KMS-11 (cell line): ENCODE data around the gene SYNE1.

ENCODE experiments used
- H2AFZ ChIP-seq: fragments of 200-600 bp; sonication (generic); 2 replicates; pipeline ENCODE4 v1.6.1; 2016; ENCODE audit warnings: antibody characterized with exemption, mixed run types, low read depth
- H3K27ac ChIP-seq: fragments of 200-600 bp; sonication (generic); 2 replicates; pipeline ENCODE4 v1.6.1; 2016; ENCODE audit warnings: mild to moderate bottlenecking, mixed run types
- H3K27me3 ChIP-seq: fragments of 200-600 bp; sonication (generic); 2 replicates; pipeline ENCODE4 v1.6.1; 2017; ENCODE audit warnings: mild to moderate bottlenecking, low read depth, mixed run types, moderate library complexity; ENCODE audit not compliant: insufficient read depth
- H3K36me3 ChIP-seq: fragments of 200-600 bp; sonication (generic); 2 replicates; pipeline ENCODE4 v1.6.1; 2017; ENCODE audit warnings: mild to moderate bottlenecking, mixed run types; ENCODE audit not compliant: insufficient read depth
- H3K4me1 ChIP-seq: fragments of 200-600 bp; sonication (generic); 2 replicates; pipeline ENCODE4 v1.6.1; 2016; ENCODE audit warnings: mild to moderate bottlenecking, low read depth, mixed run types; ENCODE audit not compliant: poor library complexity, severe bottlenecking
- H3K4me2 ChIP-seq: fragments of 200-600 bp; sonication (generic); 2 replicates; pipeline ENCODE4 v1.7.0; 2016; ENCODE audit warnings: mild to moderate bottlenecking, mixed run types
- H3K4me3 ChIP-seq: fragments of 200-600 bp; sonication (generic); IDR thresholded peaks from 2 replicates; pipeline ENCODE4 v1.6.1; 2017; ENCODE audit warnings: low read depth, low read length, mixed read lengths; ENCODE audit not compliant: insufficient read depth
- H3K79me2 ChIP-seq: fragments of 200-600 bp; sonication (generic); 2 replicates; pipeline ENCODE4 v1.6.1; 2016; ENCODE audit warnings: low read depth, mixed run types; ENCODE audit not compliant: insufficient read depth
- H3K9ac ChIP-seq: fragments of 200-600 bp; sonication (generic); 2 replicates; pipeline ENCODE4 v1.6.1; 2016; ENCODE audit warnings: mild to moderate bottlenecking, mixed run types
- H4K20me1 ChIP-seq: fragments of 200-600 bp; sonication (generic); 2 replicates; pipeline ENCODE4 v1.6.1; 2016; ENCODE audit warnings: mild to moderate bottlenecking, mixed run types; ENCODE audit not compliant: insufficient read depth
- TF ChIP-seq, protein P1 (sequence below): fragments of 200-600 bp; sonication (generic); conservative IDR thresholded peaks from 2 replicates; pipeline ENCODE4 v1.6.1; 2017; ENCODE audit warnings: low read depth, mild to moderate bottlenecking, antibody characterized with exemption, low read length, moderate library complexity, mixed read lengths

SYNE1 gene

DNA sequence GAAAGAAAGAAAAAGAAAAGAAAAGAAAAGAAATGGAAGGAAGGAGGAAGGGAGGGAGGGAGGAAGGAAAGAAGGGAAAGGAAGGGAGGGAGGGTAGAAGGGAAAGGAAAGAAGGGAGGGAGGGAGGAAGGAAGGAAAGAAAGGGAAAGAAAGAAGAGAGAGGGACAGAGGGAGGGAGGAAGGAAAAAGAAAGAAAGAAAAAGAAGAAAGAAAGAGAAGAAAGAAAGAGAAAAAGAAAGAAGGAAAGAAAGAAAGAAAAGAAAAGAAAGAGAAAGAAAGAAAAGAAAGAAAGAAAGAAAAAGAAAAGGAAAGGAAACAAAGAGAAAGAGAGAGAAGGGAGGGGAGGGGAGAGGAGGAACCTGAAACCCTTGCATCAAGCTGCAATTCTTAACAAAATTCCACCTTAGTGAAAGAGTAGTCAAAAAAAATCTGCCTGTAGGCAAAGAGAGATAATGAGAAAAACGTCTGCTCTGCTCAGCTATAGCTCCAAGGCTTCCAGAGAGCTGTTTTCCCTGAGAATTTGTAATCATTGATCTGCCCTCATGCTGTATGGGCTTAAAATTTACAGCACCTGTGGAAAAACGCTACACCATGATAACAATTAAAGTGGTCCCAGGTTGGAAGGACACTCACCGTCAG lies 43.8 kb upstream of the SYNE1 start:
- Histone ChIP-seq H3K4me2 (no peak overlapping the region), H3K27ac (no peak overlapping the region), H3K9ac (no peak overlapping the region)

DNA sequence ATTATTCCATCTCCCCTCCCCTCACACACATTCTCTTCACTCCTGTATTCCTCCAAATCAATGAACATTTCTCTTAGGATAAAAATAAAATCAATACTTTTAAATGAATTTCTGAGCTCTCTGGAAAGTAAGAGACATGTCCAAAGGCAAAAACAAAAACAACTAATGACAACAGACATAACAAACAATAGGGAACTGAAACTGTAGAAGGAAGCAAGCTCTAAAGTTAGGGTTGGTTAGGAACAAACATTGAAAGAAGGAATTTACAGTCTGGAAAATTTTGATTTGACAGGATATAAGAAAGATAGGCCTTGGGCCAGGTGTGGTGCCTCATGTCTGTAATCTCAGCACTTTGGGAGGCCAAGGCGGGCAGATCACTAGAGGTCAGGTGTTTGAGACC lies 43.0 kb upstream of the SYNE1 start:
- Histone ChIP-seq H2AFZ (no peak overlapping the region), H3K36me3 (no peaks in the 10 kb centered on the region), H3K4me1 (no peaks in the 10 kb centered on the region), H3K27ac (no peak overlapping the region), H3K9ac (no peak overlapping the region), H3K4me3 (no peak overlapping the region), H3K27me3 (no peaks in the 10 kb centered on the region), H3K4me2 (no peak overlapping the region), H3K79me2 (no peaks in the 10 kb centered on the region), H4K20me1 (no peaks in the 10 kb centered on the region)
- TF ChIP-seq, protein P1, sequence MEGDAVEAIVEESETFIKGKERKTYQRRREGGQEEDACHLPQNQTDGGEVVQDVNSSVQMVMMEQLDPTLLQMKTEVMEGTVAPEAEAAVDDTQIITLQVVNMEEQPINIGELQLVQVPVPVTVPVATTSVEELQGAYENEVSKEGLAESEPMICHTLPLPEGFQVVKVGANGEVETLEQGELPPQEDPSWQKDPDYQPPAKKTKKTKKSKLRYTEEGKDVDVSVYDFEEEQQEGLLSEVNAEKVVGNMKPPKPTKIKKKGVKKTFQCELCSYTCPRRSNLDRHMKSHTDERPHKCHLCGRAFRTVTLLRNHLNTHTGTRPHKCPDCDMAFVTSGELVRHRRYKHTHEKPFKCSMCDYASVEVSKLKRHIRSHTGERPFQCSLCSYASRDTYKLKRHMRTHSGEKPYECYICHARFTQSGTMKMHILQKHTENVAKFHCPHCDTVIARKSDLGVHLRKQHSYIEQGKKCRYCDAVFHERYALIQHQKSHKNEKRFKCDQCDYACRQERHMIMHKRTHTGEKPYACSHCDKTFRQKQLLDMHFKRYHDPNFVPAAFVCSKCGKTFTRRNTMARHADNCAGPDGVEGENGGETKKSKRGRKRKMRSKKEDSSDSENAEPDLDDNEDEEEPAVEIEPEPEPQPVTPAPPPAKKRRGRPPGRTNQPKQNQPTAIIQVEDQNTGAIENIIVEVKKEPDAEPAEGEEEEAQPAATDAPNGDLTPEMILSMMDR = no peak

More for the DNA sequence above, 43.8 kb upstream of the SYNE1 start:
- H3K79me2 ChIP-seq = no peaks in the 10 kb centered on the region
- no peaks in the 10 kb centered on the region for H3K27me3 ChIP-seq
- TF ChIP-seq, protein P1 = no peak
- no peaks in the 10 kb centered on the region for H3K4me1 ChIP-seq
- no peak overlapping the region for H3K4me3 ChIP-seq
- H2AFZ ChIP-seq = no peak overlapping the region
- no peaks in the 10 kb centered on the region for H4K20me1 ChIP-seq
- no peaks in the 10 kb centered on the region for H3K36me3 ChIP-seq

DNA sequence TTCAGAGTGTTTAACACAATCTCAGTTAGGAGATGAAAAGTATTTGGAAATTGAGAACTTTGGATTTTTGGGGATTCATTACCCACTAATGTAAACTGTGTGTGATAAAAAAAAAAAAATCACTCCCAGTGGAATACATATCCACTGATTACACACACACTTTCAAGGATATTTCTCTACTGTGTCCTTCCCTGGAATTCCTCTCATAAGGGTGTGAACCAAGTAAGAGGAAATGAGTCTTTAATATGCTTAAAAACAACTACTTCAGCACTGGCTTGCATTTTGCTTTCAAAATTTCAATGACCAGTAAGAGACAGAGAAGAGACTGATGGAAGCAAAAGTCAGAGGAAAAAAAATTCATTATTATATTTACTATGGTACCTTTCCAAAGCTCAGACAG lies 36.1 kb upstream of the SYNE1 start:
- H2AFZ ChIP-seq = no peak overlapping the region
- no peaks in the 10 kb centered on the region for H3K36me3 ChIP-seq
- no peaks in the 10 kb centered on the region for H3K79me2 ChIP-seq
- H3K27ac ChIP-seq = no peak overlapping the region
- H3K9ac ChIP-seq = no peak overlapping the region
- H3K27me3 ChIP-seq = no peaks in the 10 kb centered on the region
- no peak overlapping the region for H3K4me2 ChIP-seq
- no peaks in the 10 kb centered on the region for H4K20me1 ChIP-seq
- TF ChIP-seq, protein P1 = no peak
- no peaks in the 10 kb centered on the region for H3K4me1 ChIP-seq
- H3K4me3 ChIP-seq = no peak overlapping the region

DNA sequence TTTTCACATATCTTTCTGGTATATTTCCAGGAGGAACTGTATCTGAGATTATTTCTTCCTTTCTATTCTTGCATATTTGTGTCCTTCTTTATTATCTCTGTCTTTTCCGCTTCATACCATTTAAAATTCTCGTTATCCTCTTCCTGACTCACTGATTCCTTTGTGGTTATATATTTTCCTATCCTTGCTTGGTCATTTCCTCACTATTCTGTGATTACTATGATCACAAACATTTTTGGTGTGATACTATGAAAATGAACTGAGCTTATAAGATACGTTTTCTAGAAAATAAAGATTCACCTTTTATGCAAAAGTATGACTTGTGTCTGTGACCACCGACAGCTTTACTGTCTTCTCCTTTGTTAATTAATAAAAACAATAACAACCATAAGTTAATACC lies 34.0 kb upstream of the SYNE1 start:
- no peaks in the 10 kb centered on the region for H3K79me2 ChIP-seq
- no peak overlapping the region for H3K9ac ChIP-seq
- TF ChIP-seq, protein P1 = no peak
- H3K4me1 ChIP-seq = no peaks in the 10 kb centered on the region
- no peaks in the 10 kb centered on the region for H3K36me3 ChIP-seq
- H3K4me2 ChIP-seq = no peak overlapping the region
- H4K20me1 ChIP-seq = no peaks in the 10 kb centered on the region
- no peaks in the 10 kb centered on the region for H3K27me3 ChIP-seq
- H3K27ac ChIP-seq = no peak overlapping the region
- H3K4me3 ChIP-seq = no peak overlapping the region
- no peak overlapping the region for H2AFZ ChIP-seq
